ENCODE data around the gene SPTY2D1.

DNA sequence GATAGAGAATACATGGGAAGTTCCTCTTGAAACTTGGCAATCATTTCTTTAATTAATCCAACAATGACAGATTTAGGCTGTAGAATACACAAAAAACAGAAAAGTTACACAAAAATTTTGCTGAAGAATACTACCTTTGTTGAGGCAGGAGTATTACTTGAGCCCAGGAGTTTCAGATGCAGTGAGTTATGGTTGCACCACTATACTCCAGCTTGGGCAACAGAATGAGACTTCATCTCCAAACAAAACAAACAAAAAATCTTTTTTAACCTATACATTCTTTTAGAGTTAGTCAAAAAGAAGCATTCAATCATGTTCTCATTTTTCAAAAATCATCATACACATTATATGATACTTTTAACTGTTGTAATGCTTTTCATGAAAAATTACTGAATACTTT is 67.7 kb downstream of the SPTY2D1 start:
- TF ChIP-seq POLR2A (IDR thresholded peaks at IDR 0.05) (no peak), EP300 (IDR thresholded peaks at IDR 0.05; ENCODE audit: low read depth) (no peak), POLR2AphosphoS5 (IDR thresholded peaks at IDR 0.05) (no peak)
- TF ChIP-seq, protein P1, sequence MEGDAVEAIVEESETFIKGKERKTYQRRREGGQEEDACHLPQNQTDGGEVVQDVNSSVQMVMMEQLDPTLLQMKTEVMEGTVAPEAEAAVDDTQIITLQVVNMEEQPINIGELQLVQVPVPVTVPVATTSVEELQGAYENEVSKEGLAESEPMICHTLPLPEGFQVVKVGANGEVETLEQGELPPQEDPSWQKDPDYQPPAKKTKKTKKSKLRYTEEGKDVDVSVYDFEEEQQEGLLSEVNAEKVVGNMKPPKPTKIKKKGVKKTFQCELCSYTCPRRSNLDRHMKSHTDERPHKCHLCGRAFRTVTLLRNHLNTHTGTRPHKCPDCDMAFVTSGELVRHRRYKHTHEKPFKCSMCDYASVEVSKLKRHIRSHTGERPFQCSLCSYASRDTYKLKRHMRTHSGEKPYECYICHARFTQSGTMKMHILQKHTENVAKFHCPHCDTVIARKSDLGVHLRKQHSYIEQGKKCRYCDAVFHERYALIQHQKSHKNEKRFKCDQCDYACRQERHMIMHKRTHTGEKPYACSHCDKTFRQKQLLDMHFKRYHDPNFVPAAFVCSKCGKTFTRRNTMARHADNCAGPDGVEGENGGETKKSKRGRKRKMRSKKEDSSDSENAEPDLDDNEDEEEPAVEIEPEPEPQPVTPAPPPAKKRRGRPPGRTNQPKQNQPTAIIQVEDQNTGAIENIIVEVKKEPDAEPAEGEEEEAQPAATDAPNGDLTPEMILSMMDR (IDR thresholded peaks at IDR 0.05) = no peak
